ENCODE measurements around the gene BCAS3. TPM values are rescaled to one million over a fixed set of nuclear protein-coding genes. Genes with fewer than 3 reads are reported as not detected.

The BCAS3 gene
- polyA plus RNA-seq, 1 donor from 2014 or later = 21.6 TPM

DNA sequence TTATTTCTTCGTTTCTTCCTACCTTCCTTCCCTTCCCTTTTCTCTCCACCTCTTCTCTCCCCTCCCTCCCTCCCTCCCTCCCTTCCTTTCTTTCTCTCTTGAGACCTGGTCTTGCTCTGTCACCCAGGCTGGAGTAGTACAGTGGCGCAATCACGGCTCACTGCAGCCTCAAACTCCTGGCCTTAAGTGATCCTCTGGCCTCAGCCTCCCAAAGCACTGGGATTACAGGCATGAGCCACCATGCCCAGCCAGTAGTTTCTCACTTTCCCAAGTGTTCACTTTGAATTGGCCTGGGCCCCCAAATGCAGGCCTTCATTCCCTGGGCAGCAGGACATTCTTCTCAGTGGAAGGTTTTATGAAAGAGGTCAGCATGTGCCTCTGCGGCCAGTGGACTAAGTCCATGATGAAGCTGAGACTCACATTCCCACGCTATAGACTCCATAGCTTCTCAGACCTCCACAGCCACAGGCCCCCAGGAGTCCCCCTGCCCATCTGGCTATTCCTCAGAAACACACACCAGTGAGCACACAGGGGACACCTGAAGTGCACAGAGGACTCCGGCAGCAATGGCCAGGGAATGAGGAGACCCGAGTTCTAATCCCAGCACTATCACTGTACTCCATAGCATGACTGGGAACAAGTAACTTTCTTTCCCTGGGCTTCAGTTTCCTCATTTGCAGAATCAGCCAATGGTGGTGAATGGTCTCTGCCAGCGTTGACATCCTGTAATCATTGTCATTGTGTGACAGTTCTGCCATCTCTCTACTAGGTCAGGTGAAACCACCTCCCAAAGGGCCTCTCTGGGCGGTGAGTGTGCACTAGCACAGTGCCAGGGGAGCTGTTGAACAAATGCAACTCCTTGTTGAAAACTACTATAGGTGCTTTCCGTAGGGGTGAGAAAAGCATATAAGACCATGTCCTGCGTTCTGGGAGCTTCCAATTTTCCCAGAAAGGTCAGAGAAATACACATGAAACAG, 652.8 kb downstream of the BCAS3 start:
- Histone ChIP-seq H3K9ac (ENCODE audit: low read length) (no peak overlapping the region), H3K4me3 (ENCODE audit: low read length) (no peak overlapping the region), H3K36me3 (ENCODE audit: insufficient read depth, low read length) (no peaks in the 10 kb centered on the region), H2AFZ (ENCODE audit: low read depth, low read length) (no peak overlapping the region), H3K4me2 (ENCODE audit: low read length) (no peak overlapping the region), H3K27ac (ENCODE audit: low read length) (no peak overlapping the region), H3K9me2 (ENCODE audit: insufficient read depth, low read length) (no peaks in the 10 kb centered on the region), H4K20me1 (ENCODE audit: insufficient read depth) (no peaks in the 10 kb centered on the region), H3K79me2 (replicated peaks; ENCODE audit: insufficient read depth, low read length) (no peaks in the 10 kb centered on the region), H3F3A (ENCODE audit: insufficient read depth, low read length, poor library complexity, severe bottlenecking) (no peaks in the 10 kb centered on the region), H3K9me3 (ENCODE audit: low read length) (no peaks in the 10 kb centered on the region), H3K27me3 (ENCODE audit: insufficient read depth, low read depth, low read length) (no peaks in the 10 kb centered on the region)
- no peak for TF ChIP-seq POLR2AphosphoS5 (IDR thresholded peaks at IDR 0.05)
- TF ChIP-seq MXI1 (conservative IDR thresholded peaks at IDR 0.05; ENCODE audit: poor library complexity, severe bottlenecking) = no peak
- TF ChIP-seq, protein P1, sequence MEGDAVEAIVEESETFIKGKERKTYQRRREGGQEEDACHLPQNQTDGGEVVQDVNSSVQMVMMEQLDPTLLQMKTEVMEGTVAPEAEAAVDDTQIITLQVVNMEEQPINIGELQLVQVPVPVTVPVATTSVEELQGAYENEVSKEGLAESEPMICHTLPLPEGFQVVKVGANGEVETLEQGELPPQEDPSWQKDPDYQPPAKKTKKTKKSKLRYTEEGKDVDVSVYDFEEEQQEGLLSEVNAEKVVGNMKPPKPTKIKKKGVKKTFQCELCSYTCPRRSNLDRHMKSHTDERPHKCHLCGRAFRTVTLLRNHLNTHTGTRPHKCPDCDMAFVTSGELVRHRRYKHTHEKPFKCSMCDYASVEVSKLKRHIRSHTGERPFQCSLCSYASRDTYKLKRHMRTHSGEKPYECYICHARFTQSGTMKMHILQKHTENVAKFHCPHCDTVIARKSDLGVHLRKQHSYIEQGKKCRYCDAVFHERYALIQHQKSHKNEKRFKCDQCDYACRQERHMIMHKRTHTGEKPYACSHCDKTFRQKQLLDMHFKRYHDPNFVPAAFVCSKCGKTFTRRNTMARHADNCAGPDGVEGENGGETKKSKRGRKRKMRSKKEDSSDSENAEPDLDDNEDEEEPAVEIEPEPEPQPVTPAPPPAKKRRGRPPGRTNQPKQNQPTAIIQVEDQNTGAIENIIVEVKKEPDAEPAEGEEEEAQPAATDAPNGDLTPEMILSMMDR (IDR thresholded peaks at IDR 0.05; ENCODE audit: poor library complexity, severe bottlenecking) = no peak
- no peak for TF ChIP-seq EP300 (conservative IDR thresholded peaks at IDR 0.05; ENCODE audit: poor library complexity, severe bottlenecking)
- no peak for TF ChIP-seq SMC3 (conservative IDR thresholded peaks at IDR 0.05; ENCODE audit: poor library complexity)
- TF ChIP-seq RAD21 (conservative IDR thresholded peaks at IDR 0.05) = no peak
- TF ChIP-seq TAF1 (IDR thresholded peaks at IDR 0.05; ENCODE audit: low read depth) = no peak
- no peak for TF ChIP-seq EZH2 (IDR thresholded peaks at IDR 0.05; ENCODE audit: borderline replicate concordance, insufficient read depth, low read length, poor library complexity, severe bottlenecking)
- TF ChIP-seq, protein P2, sequence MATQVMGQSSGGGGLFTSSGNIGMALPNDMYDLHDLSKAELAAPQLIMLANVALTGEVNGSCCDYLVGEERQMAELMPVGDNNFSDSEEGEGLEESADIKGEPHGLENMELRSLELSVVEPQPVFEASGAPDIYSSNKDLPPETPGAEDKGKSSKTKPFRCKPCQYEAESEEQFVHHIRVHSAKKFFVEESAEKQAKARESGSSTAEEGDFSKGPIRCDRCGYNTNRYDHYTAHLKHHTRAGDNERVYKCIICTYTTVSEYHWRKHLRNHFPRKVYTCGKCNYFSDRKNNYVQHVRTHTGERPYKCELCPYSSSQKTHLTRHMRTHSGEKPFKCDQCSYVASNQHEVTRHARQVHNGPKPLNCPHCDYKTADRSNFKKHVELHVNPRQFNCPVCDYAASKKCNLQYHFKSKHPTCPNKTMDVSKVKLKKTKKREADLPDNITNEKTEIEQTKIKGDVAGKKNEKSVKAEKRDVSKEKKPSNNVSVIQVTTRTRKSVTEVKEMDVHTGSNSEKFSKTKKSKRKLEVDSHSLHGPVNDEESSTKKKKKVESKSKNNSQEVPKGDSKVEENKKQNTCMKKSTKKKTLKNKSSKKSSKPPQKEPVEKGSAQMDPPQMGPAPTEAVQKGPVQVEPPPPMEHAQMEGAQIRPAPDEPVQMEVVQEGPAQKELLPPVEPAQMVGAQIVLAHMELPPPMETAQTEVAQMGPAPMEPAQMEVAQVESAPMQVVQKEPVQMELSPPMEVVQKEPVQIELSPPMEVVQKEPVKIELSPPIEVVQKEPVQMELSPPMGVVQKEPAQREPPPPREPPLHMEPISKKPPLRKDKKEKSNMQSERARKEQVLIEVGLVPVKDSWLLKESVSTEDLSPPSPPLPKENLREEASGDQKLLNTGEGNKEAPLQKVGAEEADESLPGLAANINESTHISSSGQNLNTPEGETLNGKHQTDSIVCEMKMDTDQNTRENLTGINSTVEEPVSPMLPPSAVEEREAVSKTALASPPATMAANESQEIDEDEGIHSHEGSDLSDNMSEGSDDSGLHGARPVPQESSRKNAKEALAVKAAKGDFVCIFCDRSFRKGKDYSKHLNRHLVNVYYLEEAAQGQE (IDR thresholded peaks at IDR 0.05; ENCODE audit: borderline replicate concordance) = no peak

DNA sequence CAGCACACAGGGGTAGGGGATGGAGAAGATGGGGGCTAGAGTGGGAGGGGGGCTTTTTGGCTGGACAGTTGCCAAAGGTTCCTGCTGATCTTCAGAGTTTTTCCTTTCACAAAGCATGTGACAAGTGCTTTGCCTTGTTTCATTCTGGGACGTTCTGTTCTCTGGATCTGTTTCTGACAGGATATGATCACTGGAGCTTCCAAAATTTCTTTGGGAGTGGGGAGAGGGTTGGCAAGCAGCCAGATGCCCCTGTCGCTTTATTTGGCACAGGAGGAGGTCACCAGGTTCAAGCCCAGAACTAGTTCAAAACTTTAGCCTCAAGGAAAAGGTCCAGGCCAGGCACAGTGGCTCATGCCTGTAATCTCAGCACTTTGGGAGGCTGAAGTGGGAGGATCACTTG, 653.5 kb downstream of the BCAS3 start:
- Histone ChIP-seq H3F3A (ENCODE audit: insufficient read depth, low read length, poor library complexity, severe bottlenecking) (no peaks in the 10 kb centered on the region), H2AFZ (ENCODE audit: low read depth, low read length) (no peak overlapping the region), H3K4me2 (ENCODE audit: low read length) (no peak overlapping the region), H3K9ac (ENCODE audit: low read length) (no peak overlapping the region), H3K27ac (ENCODE audit: low read length) (no peak overlapping the region), H3K9me2 (ENCODE audit: insufficient read depth, low read length) (no peaks in the 10 kb centered on the region), H3K79me2 (replicated peaks; ENCODE audit: insufficient read depth, low read length) (no peaks in the 10 kb centered on the region), H3K4me3 (ENCODE audit: low read length) (no peak overlapping the region), H4K20me1 (ENCODE audit: insufficient read depth) (no peaks in the 10 kb centered on the region), H3K36me3 (ENCODE audit: insufficient read depth, low read length) (no peaks in the 10 kb centered on the region), H3K27me3 (ENCODE audit: insufficient read depth, low read depth, low read length) (no peaks in the 10 kb centered on the region), H3K9me3 (ENCODE audit: low read length) (no peaks in the 10 kb centered on the region)
- TF ChIP-seq SMC3 (conservative IDR thresholded peaks at IDR 0.05; ENCODE audit: poor library complexity) (no peak), MXI1 (conservative IDR thresholded peaks at IDR 0.05; ENCODE audit: poor library complexity, severe bottlenecking) (no peak), POLR2AphosphoS5 (IDR thresholded peaks at IDR 0.05) (no peak), RAD21 (conservative IDR thresholded peaks at IDR 0.05) (no peak), EZH2 (IDR thresholded peaks at IDR 0.05; ENCODE audit: borderline replicate concordance, insufficient read depth, low read length, poor library complexity, severe bottlenecking) (no peak), EP300 (conservative IDR thresholded peaks at IDR 0.05; ENCODE audit: poor library complexity, severe bottlenecking) (no peak)
- TF ChIP-seq, protein P1 (IDR thresholded peaks at IDR 0.05; ENCODE audit: poor library complexity, severe bottlenecking) = no peak
